ENCODE data around the gene CATSPER3.

- no peak for TF ChIP-seq CTCF (IDR thresholded peaks at IDR 0.05; ENCODE audit: low read length)
- TF ChIP-seq EZH2 (optimal IDR thresholded peaks at IDR 0.05; ENCODE audit: low read depth, low read length), result no peak
Measured at GRCh38 chr5:135032999-135033861, 65.5 kb downstream of the CATSPER3 start.

All from MM.1S (cell line).